ENCODE measurements around the gene PHOSPHO1.
A peak's percentile ranks its signal among the peaks of the same experiment; 100 is the strongest.

The PHOSPHO1 gene

DNA sequence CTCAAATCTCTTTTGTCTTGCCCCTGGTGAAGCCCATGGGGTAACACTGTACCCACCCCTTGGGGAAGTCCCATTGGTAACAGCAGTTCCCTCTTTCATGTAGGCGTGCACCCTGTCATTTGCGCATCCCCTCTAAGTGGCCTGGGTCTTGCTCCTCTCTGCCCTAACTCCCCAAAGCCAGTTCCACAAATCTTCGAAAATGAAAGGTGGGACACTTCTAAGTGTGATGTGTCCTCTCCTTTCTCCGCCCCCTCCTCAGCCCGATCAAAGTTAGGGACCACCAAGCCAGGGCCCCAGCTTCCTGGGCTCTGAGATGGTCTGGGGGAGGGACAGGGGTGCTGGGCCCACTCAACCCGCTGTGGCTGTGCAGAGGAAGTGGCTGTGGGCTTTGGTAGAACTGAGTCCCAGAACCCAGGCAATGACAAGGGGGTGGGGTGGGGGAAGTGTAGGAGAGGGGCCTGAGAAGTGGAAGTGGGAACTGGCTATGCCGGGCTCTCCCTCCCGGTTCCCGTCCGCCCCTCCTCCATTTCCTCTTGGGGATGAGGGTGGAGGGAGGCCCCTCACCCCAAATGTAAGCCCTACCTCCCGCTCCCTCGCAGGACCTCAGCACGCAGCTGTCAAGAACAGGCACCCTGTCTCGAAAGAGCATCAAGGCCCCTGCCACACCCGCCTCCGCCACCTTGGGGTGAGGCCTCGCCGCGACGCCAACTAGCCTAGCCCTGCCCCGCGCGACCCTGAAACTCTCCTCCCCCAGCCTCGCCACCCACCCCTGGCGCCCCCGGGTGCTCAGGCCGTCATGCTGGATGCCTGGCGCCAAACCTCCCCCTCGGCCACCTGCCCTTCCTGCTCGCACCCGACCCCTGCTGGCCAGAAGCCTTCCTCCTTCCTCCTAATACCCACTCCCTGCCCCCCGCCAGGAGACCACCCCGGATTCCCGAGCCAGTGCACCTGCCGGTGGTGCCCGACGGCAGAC lies 11.4 kb downstream of the PHOSPHO1 start:
- peak overlapping the region; percentile 16; the same call in 1 of the 2 replicates for H3K4me3 ChIP-seq (replicated peaks; ENCODE audit: insufficient read depth, low read length)
- DNase-seq (ENCODE audit: low read depth in 1 of 2, low spot score in 1 of 2): peak in 1 of 2 experiments; percentile 88
- peaks cover 7% of the 10 kb centered on the region for H3K27me3 ChIP-seq (ENCODE audit: insufficient read depth, poor library complexity, severe bottlenecking)
- TF ChIP-seq GABPA (IDR thresholded peaks at IDR 0.05; ENCODE audit: low read depth) (no peak), POLR2AphosphoS5 (IDR thresholded peaks at IDR 0.05; ENCODE audit: low read depth) (no peak), SPI1 (IDR thresholded peaks at IDR 0.05; ENCODE audit: borderline replicate concordance, low read depth) (peak; percentile 86)
- TF ChIP-seq, protein P1, sequence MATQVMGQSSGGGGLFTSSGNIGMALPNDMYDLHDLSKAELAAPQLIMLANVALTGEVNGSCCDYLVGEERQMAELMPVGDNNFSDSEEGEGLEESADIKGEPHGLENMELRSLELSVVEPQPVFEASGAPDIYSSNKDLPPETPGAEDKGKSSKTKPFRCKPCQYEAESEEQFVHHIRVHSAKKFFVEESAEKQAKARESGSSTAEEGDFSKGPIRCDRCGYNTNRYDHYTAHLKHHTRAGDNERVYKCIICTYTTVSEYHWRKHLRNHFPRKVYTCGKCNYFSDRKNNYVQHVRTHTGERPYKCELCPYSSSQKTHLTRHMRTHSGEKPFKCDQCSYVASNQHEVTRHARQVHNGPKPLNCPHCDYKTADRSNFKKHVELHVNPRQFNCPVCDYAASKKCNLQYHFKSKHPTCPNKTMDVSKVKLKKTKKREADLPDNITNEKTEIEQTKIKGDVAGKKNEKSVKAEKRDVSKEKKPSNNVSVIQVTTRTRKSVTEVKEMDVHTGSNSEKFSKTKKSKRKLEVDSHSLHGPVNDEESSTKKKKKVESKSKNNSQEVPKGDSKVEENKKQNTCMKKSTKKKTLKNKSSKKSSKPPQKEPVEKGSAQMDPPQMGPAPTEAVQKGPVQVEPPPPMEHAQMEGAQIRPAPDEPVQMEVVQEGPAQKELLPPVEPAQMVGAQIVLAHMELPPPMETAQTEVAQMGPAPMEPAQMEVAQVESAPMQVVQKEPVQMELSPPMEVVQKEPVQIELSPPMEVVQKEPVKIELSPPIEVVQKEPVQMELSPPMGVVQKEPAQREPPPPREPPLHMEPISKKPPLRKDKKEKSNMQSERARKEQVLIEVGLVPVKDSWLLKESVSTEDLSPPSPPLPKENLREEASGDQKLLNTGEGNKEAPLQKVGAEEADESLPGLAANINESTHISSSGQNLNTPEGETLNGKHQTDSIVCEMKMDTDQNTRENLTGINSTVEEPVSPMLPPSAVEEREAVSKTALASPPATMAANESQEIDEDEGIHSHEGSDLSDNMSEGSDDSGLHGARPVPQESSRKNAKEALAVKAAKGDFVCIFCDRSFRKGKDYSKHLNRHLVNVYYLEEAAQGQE (IDR thresholded peaks at IDR 0.05; ENCODE audit: insufficient replicate concordance, low read depth): no peak
- TF ChIP-seq, protein P2, sequence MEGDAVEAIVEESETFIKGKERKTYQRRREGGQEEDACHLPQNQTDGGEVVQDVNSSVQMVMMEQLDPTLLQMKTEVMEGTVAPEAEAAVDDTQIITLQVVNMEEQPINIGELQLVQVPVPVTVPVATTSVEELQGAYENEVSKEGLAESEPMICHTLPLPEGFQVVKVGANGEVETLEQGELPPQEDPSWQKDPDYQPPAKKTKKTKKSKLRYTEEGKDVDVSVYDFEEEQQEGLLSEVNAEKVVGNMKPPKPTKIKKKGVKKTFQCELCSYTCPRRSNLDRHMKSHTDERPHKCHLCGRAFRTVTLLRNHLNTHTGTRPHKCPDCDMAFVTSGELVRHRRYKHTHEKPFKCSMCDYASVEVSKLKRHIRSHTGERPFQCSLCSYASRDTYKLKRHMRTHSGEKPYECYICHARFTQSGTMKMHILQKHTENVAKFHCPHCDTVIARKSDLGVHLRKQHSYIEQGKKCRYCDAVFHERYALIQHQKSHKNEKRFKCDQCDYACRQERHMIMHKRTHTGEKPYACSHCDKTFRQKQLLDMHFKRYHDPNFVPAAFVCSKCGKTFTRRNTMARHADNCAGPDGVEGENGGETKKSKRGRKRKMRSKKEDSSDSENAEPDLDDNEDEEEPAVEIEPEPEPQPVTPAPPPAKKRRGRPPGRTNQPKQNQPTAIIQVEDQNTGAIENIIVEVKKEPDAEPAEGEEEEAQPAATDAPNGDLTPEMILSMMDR (IDR thresholded peaks at IDR 0.05; ENCODE audit: insufficient read depth, low read length): peak; percentile 6
- peak overlapping the region; percentile 85 for H3K27ac ChIP-seq (replicated peaks)

DNA sequence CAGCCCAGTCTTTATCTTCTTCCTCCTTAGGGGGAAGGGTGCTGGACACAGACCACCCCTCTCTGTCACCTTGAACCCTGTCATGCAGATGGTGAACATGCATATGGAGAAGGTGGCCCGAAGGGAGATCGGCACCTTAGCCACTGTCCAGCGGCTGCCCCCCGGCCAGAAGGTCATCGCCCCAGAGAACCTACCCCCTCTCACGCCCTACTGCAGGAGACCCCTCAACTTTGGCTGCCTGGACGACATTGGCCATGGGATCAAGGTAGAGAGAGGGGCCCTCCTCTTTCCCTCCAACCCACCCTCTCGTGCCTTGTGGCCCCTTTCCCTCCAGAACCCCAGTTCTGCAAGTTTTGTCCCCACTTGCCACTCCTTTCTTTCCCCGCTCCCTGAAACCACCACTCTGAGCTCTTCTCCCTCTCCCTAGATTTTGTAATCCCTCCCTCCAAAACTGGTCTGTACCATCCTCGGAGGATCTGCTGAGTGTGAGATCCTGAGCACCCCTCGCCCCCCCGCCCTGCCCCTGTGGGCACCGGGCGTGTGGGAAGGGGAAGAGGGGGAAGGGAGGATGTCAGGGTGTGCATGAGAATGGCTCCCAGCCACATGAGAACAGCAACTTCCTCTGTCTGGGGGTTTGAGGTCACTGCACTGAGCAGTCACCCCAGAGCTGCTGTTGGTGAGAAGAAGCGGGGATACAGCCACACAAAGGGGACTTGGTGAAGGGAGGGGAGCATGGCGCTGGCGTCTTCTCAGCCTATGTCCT lies 12.8 kb downstream of the PHOSPHO1 start:
- Histone ChIP-seq H3K27ac (replicated peaks) (peak overlapping the region; percentile 85), H3K4me3 (replicated peaks; ENCODE audit: insufficient read depth, low read length) (no peak overlapping the region), H3K27me3 (ENCODE audit: insufficient read depth, poor library complexity, severe bottlenecking) (no peaks in the 10 kb centered on the region)
- TF ChIP-seq SPI1 (IDR thresholded peaks at IDR 0.05; ENCODE audit: borderline replicate concordance, low read depth) (peak; percentile 89), POLR2AphosphoS5 (IDR thresholded peaks at IDR 0.05; ENCODE audit: low read depth) (peak; percentile 83), GABPA (IDR thresholded peaks at IDR 0.05; ENCODE audit: low read depth) (no peak; the same call in 1 of the 2 replicates)
- TF ChIP-seq, protein P2 (IDR thresholded peaks at IDR 0.05; ENCODE audit: insufficient read depth, low read length): no peak
- TF ChIP-seq, protein P1 (IDR thresholded peaks at IDR 0.05; ENCODE audit: insufficient replicate concordance, low read depth): peak; percentile 48
- peak; percentile 88 to 94 for DNase-seq (ENCODE audit: low read depth in 1 of 2, low spot score in 1 of 2)

DNA sequence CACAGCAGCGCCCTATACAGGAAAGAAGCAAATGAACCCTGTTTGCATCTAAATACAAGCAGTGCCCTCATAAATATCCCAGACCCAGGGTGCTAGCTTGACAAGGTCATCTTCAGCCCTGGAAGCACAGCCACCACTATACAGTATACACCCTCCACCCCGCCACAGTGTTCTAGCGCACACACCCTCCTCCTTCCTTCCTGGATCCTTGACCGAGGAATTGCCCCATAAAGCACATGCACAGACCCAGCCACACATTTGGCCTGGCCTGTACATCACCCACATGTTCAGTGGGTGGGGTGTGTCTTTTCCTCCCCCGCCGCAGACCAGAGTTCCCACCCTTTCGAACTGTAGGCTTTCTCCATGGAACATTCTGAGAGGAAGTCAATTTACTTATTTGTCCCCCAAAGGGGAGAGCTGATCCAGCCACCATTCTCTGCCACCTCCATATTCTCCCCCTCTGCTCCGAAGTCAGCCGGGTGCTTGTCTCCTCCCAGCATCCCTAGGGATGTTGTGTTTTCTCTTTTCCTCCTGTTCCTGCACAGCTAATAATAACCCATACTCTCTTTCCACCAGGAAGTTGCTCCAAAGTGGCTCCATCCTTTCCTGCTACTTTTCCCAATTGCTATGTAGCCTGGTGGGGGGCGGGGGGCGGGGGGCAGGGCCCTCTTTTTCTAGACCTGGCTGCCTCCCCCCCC lies 13.5 kb downstream of the PHOSPHO1 start:
- Histone ChIP-seq H3K27ac (replicated peaks) (peak overlapping the region; percentile 37), H3K27me3 (ENCODE audit: insufficient read depth, poor library complexity, severe bottlenecking) (no peaks in the 10 kb centered on the region), H3K4me3 (replicated peaks; ENCODE audit: insufficient read depth, low read length) (no peak overlapping the region)
- TF ChIP-seq POLR2AphosphoS5 (IDR thresholded peaks at IDR 0.05; ENCODE audit: low read depth) (peak; percentile 45; the same call in 1 of the 2 replicates), SPI1 (IDR thresholded peaks at IDR 0.05; ENCODE audit: borderline replicate concordance, low read depth) (peak; percentile 43; the same call in 1 of the 2 replicates), GABPA (IDR thresholded peaks at IDR 0.05; ENCODE audit: low read depth) (no peak)
- TF ChIP-seq, protein P2 (IDR thresholded peaks at IDR 0.05; ENCODE audit: insufficient read depth, low read length): no peak
- TF ChIP-seq, protein P1 (IDR thresholded peaks at IDR 0.05; ENCODE audit: insufficient replicate concordance, low read depth): no peak
- DNase-seq (ENCODE audit: low read depth in 1 of 2, low spot score in 1 of 2): peak; percentile 75 to 82
